HG02852 (cell line): ENCODE results near the gene ZNF592.

Experiments
- ATAC-seq: cut with Tn5 transposase; IDR thresholded peaks from one replicate; pipeline ENCODE4 v1.9.1; 2021; ENCODE audit warnings: mild to moderate bottlenecking, moderate library complexity; ENCODE audit not compliant: unreplicated experiment

ZNF592 gene, protein sequence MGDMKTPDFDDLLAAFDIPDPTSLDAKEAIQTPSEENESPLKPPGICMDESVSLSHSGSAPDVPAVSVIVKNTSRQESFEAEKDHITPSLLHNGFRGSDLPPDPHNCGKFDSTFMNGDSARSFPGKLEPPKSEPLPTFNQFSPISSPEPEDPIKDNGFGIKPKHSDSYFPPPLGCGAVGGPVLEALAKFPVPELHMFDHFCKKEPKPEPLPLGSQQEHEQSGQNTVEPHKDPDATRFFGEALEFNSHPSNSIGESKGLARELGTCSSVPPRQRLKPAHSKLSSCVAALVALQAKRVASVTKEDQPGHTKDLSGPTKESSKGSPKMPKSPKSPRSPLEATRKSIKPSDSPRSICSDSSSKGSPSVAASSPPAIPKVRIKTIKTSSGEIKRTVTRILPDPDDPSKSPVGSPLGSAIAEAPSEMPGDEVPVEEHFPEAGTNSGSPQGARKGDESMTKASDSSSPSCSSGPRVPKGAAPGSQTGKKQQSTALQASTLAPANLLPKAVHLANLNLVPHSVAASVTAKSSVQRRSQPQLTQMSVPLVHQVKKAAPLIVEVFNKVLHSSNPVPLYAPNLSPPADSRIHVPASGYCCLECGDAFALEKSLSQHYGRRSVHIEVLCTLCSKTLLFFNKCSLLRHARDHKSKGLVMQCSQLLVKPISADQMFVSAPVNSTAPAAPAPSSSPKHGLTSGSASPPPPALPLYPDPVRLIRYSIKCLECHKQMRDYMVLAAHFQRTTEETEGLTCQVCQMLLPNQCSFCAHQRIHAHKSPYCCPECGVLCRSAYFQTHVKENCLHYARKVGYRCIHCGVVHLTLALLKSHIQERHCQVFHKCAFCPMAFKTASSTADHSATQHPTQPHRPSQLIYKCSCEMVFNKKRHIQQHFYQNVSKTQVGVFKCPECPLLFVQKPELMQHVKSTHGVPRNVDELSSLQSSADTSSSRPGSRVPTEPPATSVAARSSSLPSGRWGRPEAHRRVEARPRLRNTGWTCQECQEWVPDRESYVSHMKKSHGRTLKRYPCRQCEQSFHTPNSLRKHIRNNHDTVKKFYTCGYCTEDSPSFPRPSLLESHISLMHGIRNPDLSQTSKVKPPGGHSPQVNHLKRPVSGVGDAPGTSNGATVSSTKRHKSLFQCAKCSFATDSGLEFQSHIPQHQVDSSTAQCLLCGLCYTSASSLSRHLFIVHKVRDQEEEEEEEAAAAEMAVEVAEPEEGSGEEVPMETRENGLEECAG (N-terminal part only)

DNA sequence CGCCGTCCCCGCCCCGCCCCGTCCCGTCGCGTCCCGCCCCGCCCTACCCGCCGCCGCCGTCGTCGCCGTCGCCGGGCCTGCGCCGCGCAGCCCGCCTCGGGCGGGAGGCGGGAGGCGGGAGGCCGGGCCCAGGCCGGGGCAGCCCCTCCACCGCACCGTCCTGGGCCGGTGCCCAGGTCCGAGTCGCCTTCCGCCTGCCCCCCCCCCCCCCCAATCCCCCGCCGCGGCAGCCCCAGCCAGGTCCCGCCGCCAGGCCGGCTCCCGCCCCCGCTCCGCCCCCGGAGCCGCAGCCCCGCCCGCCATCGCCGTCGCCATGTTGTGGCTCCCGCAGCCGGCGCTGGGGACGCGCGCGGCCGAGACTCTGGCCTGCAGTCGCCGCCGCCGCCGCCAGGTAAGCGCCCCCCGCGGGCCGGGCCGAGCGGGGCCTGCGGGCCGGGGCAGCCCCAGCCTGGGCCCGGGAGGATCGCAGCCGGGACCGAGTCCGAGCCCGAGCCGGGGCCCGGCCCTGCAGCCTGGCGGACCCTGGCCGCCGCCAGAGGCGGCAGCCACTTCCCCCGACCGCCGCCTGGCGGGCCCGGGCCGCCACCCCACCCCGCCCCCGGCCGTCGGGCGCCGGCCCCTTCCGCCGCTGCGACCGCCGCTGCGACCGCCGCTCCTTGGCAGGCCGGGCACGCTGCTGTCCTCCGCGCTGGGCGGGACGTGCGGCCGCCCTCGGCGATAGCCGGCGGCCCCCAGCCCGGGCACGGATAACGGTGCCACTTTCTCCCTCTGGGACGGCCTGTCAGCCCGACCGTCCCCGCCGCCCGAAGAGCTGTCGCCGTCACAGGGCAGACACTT, at the start of gene ZNF592:
ZNF592 (plus strand) TSS at position 319 of the 837 bp plus-strand sequence. CDS start 34,084 bp downstream, outside the sequence.
- peak; percentile 53 for ATAC-seq

DNA sequence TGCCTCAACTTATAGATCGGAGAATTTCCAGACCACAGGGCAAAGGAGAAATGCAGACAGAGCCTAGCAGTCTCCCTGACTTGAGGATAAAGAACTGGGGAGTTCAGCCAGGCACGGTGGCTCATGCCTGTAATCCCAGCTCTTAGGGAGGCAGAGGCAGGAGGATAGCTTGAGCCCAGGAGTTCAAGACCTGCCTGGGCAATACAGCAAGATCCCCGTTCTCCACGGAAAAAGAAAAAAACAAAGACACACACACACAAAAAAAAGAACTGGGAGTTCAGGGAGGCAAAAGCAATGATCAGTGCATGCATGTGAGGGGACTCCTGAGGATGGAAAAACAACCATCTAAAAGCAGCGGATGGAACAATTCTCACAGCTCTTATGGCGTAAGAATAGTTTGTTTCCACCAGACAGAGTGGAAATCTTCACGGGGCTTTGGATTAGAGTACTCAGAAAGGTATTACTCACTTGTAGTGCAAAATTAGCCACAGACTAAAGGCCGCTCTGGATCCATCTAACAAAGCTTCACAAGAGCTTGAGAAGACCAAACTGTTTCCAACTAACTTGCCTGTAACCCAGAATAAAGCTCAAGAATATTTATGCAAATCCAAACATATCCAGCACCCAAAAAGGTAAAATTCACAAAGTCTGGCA, 48.7 kb upstream of the ZNF592 start:
- ATAC-seq: no peak

DNA sequence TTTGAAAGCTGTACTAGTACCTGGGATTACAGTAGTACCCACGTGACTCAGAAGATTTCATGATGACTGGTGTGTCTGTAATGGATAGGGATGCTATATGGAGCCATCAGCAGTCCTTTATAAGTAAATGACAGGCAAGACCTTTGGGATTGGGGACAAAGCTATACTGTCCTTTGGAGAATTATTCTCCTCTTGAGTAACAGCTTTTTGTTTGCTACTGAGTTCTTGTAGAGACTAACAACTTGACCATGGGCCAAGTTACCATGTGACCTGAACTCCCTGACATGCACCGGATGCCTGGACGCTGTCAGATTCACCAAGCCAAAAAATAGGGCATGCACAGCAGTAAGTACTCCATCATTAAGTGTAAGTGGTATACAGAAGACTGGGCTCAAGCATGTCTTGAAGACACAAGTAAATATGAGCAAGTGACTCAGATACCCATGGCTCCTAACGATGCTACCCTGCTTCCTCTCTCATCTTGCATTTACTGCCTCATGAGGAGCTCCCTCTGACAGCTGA, 45.4 kb upstream of the ZNF592 start:
- ATAC-seq: no peak

DNA sequence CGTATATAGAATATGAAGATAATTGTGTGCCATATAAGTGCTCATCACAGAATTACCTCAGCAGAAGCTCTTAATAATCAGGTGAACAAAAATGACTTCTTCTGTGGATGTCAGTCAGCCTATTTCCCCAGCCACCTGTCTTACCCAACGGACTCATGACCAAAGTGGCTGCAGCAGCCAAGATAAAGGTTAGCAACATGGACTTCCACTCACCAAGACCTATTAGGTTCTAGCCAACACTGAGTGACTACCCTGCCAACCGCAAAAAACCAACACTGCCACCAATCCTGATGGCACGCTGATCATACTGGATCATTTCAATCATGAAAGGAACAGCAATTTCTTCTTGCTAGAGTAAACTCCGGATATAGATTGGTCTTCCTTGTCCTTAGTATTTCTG, 44.6 kb upstream of the ZNF592 start:
- no peak for ATAC-seq

DNA sequence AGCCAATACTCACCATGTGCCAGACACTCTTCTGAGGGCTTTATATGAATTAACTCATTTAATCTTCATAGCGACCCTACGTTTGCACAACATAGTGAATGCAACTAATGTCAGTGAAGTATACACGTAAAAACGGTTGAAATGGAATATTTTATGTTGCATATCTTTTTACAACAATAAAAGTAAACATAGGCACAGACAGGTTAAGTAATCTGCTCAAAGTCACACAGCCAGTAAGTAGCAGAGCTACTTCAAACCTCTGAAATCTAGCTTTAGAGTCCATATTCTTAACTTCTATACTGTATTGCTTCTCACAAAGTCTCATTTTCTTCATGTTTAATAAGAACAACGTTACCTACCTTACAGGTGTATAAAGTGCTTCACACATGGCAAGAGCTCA, 34.0 kb upstream of the ZNF592 start:
- ATAC-seq: no peak

DNA sequence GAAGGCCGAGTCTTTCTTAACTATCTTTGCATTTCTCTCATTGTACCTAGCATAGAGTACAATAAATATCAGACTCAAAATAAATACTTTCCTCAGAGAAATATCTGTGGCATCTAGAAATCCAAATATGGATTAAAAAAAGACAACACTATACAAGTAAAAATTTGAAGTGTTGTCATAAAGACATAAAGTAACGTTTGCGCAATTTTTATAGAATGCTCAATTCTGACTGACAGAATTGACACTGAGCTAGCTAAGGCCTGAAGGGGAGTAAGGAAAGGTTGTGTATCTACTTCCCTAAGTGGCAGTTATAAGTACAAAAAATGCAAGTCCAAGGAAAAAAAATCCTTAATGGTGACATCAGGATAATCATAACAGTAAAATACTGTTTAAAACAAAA, 33.6 kb upstream of the ZNF592 start:
- ATAC-seq: no peak

DNA sequence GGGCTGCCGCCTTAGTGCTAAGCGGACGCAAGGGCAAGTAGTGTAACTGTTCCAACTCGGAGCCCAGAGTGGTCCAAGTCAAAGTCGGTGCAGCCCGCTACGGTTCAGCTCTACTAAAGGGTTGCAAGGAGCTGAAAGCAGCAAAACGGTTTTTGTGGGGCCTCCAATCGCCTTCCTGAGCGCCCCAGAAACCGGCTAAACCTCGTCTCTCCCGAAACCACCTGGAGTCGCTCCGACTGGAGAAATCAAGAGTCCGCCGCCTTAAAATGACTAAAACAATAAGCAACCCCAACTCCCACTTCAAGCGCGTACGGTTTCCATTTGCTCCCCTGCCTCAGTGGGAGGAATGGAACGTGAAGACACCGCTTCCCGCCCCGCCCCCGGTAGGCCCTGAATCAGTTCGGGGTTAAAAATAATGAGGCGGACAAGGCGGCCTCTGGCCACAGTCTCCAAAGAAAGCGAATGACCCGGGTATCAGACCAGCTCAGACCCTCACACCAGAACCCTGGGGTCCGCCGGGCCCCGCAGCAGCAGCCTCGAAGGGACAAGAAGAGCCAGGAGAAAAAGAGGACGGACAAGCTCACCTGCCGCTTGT, 32.9 kb upstream of the ZNF592 start:
- peak; percentile 1 for ATAC-seq

DNA sequence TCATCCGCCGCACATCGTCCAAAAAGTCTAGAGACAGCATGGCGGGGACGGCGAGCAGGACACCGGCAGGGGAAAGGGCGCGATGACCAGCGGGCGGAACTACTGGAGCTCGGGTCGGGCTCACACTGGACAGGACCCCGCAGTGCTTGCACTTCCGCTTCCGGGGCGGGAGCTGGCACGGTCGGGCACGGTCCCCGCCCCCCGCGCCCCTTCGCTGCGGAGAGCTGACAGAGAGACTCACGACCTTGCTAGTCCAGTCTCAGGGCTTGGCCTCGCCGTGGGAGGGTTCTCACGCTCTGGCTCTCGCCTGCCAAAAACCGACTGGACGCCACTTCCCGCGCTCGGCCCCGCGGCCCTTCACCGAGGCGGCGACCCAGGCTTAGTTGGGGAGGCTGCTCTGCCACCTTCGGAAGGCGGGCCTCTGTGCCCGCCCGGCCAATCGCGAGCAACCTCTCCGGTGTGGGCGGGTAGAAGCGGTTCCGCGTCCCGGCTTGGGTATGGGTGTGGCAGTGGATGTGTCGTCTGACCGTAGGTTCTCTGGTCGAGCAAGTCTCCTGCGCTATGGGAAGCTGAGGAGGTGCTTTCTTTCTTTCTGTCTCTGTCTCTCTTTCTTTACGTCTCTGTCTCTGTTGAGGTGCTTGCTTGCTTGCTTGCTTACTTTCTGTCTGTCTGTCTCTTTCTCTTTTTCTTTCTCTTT, 32.2 kb upstream of the ZNF592 start, which contains the start of gene SEC11A:
SEC11A (minus strand) TSS at position 104 of the 697 bp plus-strand sequence; CDS start at position 40, 64 bp downstream.
- ATAC-seq: peak; percentile 89

DNA sequence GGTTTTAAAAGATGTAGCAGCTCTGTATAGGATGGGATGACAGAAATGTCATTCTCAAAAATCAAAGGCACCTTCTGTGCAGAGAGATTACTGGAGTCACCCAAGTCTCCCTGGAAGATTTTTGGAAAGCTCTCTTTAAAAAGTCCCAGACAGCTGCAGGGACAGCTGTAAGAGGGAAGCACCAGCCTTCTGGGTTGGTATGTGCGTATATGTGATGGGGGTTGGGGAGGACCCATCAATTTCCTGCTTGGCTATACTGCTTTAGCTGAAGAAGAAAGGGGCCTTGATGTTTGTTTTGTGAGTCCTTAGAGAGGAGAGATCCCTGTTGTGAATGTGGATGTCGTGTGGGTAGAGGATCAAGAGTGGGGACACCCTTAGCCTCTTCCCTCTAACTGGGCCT, 27.0 kb upstream of the ZNF592 start:
- ATAC-seq: no peak

DNA sequence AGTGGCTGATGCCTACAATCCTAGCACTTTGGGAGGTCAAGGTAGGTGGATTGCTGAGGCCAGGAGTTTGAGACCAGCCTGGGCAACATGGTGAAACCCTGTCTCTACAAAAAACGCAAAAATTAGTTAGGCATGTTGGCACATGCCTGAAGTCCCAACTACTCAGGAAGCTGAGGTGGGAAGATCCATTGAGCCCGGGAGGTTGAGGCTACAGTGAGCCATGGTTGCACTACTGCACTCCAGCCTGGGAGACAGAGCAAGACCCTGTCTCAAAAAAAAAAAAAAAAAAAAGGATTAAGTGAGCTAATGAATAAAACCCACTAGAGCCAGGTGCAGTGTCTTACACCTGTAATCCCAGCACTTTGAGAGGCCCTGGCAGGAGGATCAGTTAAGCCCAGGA, 25.8 kb upstream of the ZNF592 start:
- ATAC-seq: no peak

DNA sequence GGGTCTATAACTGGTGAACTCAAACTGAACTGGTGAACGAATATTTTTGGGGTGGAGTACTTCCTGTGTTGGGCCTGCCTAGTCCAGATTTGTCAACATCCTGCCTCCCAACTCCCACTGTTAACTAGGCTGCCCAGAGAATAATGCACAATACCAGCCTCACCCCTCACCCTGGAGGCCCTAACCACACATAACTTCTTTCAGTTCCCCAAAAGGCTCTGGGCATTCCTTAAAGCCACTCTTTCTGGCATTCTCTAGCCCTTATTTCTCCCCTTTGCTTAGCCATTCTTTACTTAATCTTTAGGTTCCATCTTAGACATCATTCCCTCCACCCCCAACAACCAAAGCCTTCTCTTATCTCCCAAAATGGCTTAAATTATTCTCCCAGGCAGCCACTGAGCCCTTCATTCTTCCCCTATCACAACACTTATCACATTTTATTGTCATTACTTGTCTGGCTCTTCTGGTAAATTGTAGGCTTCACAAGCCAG, 23.3 kb upstream of the ZNF592 start:
- ATAC-seq: peak; percentile 38

DNA sequence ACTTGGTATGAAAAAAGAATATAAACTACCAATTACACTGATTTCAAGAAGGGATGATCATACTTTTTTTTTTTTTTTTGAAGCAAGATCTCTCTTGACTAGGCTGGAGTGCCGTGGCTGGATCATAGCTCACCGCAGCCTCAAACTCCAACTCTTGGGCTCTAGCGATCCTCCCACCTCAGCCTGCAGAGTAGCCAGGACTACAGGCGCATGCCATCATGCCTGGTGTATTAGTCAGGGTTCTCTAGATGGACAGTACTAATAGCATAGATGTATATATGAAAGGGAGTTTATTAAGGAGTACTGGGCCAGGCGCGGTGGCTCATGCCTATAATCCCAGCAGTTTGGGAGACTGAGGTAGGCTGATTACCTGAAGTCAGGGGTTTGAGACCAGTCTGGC, 21.0 kb upstream of the ZNF592 start:
- no peak for ATAC-seq

DNA sequence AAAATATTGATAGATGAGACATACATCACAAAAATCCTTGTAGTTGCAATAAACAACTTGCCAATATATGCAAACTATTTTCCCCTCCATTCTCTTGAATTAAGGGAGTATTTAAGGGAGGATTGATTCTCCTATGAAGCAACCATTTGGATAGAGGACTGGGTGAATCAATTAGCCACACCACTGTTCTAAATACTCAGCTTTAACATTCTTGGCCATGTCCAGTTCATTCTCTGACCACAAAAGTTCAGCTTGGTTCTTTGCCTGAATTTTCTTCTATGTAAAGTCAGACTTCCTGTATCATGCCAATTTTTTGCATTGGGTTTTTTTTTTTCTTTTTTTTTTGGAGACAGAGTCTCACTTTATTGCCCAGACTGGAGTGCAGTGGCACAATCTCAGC, 16.6 kb upstream of the ZNF592 start:
- ATAC-seq: no peak

DNA sequence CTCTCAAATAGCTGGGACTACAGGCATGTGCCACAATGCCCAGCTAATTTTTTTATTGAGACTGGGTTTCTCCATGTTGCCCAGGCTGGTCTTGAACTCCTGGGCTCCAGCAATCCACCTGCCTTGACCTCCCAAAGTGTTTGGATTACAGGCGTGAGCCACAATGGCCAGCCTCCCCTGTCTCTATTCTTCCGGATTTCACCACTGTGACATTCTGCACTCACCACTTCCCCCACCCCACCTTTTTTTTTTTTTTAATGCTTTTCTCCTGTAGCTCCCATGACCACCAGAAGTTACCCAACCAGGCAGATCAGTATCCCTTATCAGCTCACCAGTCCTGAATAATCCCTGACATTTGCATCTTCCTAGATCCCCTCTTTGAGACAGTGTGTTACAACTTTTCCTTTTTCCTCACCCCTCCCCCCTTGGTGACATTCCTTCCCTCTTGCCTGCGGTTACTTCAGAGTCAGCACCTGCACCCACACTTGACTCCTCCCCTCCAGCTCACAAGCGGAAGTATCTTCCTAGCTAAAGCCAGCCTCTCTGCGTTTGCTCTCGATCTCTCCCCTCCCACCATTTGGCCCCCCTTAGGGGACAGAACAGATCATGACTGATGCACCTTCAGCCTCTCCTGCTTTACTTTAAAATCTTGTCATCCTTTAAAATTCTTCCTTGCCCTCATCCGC, 13.5 kb upstream of the ZNF592 start:
- ATAC-seq: peak; percentile 58

DNA sequence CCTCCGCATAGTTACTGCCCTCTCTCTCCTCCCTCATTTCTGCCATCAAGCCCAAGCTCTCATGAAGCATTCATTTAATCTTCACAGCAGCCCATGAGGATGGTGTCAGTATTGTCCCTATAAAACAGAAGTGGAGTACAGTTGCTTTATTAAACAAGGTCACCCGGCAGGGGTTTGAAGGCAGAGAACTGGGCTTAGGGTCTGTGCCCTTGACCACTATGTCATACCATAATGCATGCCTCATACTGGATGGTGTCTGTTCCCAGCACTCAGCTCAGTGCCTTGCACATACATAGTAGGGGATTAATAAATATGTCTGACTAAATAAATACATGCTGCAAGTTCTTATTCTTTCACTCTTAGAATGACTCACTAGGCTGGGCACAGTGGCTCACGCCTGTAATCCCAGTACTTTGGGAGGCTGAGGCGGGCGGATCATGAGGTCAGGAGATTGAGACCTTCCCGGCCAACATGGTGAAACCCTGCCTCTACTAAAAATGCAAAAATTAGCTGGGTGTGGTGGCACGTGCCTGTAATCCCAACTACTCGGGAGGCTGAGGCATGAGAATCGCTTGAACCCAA, 12.8 kb upstream of the ZNF592 start:
- ATAC-seq: peak; percentile 38

DNA sequence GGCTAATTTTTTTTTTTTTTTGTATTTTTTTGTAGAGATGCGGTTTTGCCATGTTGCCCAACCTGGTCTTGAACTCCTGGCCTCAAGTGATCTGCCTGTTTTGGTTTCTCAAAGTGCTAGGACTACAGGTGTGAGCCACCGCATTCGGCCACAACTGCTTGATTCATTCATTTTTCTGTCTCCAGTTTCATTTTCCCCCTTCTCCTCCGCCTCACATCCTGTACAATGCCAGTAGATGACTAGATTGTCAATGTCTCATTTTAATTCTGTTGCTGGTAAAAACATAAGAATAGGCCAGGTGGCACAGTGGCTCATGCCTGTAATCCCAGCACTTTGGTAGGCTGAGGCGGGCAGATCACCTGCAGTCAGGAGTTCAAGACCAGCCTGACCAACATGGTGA, 12.0 kb upstream of the ZNF592 start:
- ATAC-seq: peak; percentile 59

DNA sequence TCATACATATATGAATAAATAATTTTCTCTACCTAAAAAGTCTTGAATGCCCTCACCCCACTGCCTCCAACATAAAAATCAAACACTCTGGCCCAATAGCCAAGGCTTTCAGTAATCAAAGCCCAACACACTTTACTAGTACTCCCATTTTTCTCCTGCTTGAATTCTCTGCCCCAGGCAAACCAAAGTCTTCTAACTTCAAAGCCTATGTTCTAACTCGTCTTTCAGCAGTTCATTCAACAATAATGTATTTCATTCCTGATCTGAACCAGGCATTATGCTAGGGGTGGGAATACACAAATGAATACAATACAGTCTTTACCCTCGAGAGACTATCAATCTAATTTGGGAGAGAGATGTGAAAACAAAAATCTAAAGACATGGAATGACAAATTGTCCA, 11.4 kb upstream of the ZNF592 start:
- no peak for ATAC-seq
